T-helper 22 cell (primary cell): ENCODE data around the gene GAS7.
"Not testable (repeated sequence)": the region's sequence is repeated elsewhere in the genome, so short reads cannot be mapped to it uniquely, and the experiment has no call there.

Experiments used
- DNase-seq: peaks from one replicate; pipeline ENCODE4 v3.0.0-alpha.2; 2020; ENCODE audit warnings: low read depth

Gene GAS7

GRCh38 chr17:10072556-10073425, 125.6 kb downstream of the GAS7 start:
- no peak for DNase-seq

- DNase-seq = no peak
Measured at GRCh38 chr17:10072086-10072485, 126.3 kb downstream of the GAS7 start.

- no peak for DNase-seq
Measured at GRCh38 chr17:10071141-10071540, 127.3 kb downstream of the GAS7 start.

GRCh38 chr17:10070690-10071089, 127.7 kb downstream of the GAS7 start:
- DNase-seq = no peak

- DNase-seq = no peak
Measured at GRCh38 chr17:10069301-10069700, 129.1 kb downstream of the GAS7 start.

GRCh38 chr17:10067446-10068143, 130.8 kb downstream of the GAS7 start:
- DNase-seq = no peak

- DNase-seq = no peak
Measured at GRCh38 chr17:10064536-10064935, 133.9 kb downstream of the GAS7 start.

GRCh38 chr17:10063730-10064241, 134.6 kb downstream of the GAS7 start:
- DNase-seq = no peak

- DNase-seq = no peak
Measured at GRCh38 chr17:10062691-10063385, 135.6 kb downstream of the GAS7 start.

GRCh38 chr17:10061111-10061845, 137.1 kb downstream of the GAS7 start:
- no peak for DNase-seq

- no peak for DNase-seq
Measured at GRCh38 chr17:10060526-10060925, 137.9 kb downstream of the GAS7 start.

- no peak for DNase-seq
Measured at GRCh38 chr17:10059684-10060211, 138.7 kb downstream of the GAS7 start.

GRCh38 chr17:10058921-10059683, 139.3 kb downstream of the GAS7 start:
- DNase-seq = no peak

- not testable (repeated sequence) for DNase-seq
Measured at GRCh38 chr17:10057466-10057865, 140.9 kb downstream of the GAS7 start.

GRCh38 chr17:10055262-10055975, 143.0 kb downstream of the GAS7 start:
- no peak for DNase-seq

- no peak for DNase-seq
Measured at GRCh38 chr17:10053782-10054540, 144.4 kb downstream of the GAS7 start.

GRCh38 chr17:10052106-10052813, 146.1 kb downstream of the GAS7 start:
- DNase-seq = no peak

- DNase-seq = no peak
Measured at GRCh38 chr17:10051112-10051511, 147.3 kb downstream of the GAS7 start.
